Measurements from ENCODE around the gene PRKCZ.

DNA sequence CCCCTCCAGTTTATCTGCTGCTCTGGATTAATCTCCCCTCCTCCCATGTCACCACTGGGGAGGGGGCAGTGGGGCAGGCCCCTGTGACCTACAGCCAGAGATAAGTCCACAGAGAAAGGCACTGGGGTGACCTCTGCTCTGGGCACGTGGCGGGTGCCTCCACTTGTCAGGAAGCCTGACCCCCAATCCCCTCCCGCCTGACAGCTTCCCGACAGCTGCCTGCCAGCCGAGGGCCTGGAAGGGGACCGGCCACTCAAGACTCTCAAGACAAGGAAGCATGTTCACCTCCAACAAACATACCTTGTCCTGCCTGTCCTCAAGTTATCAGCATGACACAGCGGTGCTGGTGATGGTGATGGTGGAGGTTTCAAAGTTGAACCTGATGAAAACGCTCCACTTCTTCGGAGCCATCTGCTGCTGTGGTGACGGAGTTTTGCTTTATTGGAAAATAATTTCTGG lies 147.5 kb downstream of the PRKCZ start:
- TF ChIP-seq, protein P1, sequence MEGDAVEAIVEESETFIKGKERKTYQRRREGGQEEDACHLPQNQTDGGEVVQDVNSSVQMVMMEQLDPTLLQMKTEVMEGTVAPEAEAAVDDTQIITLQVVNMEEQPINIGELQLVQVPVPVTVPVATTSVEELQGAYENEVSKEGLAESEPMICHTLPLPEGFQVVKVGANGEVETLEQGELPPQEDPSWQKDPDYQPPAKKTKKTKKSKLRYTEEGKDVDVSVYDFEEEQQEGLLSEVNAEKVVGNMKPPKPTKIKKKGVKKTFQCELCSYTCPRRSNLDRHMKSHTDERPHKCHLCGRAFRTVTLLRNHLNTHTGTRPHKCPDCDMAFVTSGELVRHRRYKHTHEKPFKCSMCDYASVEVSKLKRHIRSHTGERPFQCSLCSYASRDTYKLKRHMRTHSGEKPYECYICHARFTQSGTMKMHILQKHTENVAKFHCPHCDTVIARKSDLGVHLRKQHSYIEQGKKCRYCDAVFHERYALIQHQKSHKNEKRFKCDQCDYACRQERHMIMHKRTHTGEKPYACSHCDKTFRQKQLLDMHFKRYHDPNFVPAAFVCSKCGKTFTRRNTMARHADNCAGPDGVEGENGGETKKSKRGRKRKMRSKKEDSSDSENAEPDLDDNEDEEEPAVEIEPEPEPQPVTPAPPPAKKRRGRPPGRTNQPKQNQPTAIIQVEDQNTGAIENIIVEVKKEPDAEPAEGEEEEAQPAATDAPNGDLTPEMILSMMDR (IDR thresholded peaks at IDR 0.05): no peak
- TF ChIP-seq POLR2AphosphoS5 (IDR thresholded peaks at IDR 0.05) (no peak), POLR2A (IDR thresholded peaks at IDR 0.05) (no peak)
